Neural progenitor cell (in vitro differentiated cells): ENCODE data around the gene GRIN2A.

Experiments used
- EZH2 ChIP-seq: fragments of 200-600 bp; sonication (generic); IDR thresholded peaks from 2 replicates; pipeline ENCODE4 v1.6.1; 2017; ENCODE audit warnings: antibody characterized with exemption, mild to moderate bottlenecking, moderate library complexity
- EZH2phosphoT487 ChIP-seq: fragments of 200-600 bp; sonication (generic); IDR thresholded peaks from 2 replicates; pipeline ENCODE4 v1.6.1; 2017; ENCODE audit warnings: antibody characterized with exemption
- TF ChIP-seq, protein P1 (sequence below): fragments of 200-600 bp; sonication (generic); IDR thresholded peaks from 2 replicates; pipeline ENCODE4 v1.5.1; 2017; ENCODE audit warnings: antibody characterized with exemption, mild to moderate bottlenecking

DNA sequence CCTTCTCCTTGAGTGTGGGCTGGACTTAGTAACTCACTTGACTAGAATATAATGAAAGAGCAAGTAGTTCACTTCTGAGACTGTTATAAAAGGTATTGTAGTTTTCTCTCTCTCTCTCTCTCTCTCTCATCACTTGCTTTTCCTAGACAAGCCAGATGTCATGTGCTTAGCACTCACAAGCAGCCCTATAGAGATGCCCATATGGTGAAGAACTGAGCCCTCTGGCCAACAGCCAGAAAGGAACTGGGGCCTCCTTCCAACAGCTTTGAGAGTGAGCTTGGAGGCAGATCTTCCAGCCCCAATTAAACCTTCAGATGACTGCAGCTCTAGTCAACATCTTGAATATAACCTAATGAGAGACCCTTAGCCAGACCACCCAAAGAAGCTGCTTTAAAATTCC, 440.5 kb downstream of the GRIN2A start:
- TF ChIP-seq, protein P1, sequence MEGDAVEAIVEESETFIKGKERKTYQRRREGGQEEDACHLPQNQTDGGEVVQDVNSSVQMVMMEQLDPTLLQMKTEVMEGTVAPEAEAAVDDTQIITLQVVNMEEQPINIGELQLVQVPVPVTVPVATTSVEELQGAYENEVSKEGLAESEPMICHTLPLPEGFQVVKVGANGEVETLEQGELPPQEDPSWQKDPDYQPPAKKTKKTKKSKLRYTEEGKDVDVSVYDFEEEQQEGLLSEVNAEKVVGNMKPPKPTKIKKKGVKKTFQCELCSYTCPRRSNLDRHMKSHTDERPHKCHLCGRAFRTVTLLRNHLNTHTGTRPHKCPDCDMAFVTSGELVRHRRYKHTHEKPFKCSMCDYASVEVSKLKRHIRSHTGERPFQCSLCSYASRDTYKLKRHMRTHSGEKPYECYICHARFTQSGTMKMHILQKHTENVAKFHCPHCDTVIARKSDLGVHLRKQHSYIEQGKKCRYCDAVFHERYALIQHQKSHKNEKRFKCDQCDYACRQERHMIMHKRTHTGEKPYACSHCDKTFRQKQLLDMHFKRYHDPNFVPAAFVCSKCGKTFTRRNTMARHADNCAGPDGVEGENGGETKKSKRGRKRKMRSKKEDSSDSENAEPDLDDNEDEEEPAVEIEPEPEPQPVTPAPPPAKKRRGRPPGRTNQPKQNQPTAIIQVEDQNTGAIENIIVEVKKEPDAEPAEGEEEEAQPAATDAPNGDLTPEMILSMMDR = no peak
- no peak for TF ChIP-seq EZH2phosphoT487
- TF ChIP-seq EZH2 = no peak
